ENCODE results near the gene CDK15.

GRCh38 chr2:201816657-201817575 is 10.6 kb downstream of the CDK15 start:
- TF ChIP-seq ZNF274 (IDR thresholded peaks at IDR 0.05; ENCODE audit: low read length) (no peak), ZNF274 (tag by site-specific recombination; IDR thresholded peaks at IDR 0.05; ENCODE audit: borderline replicate concordance) (no peak), CTCF (tag by site-specific recombination; IDR thresholded peaks at IDR 0.05) (no peak), ZBTB8A (tag by site-specific recombination; IDR thresholded peaks at IDR 0.05) (no peak), ZBTB21 (tag by site-specific recombination; IDR thresholded peaks at IDR 0.05) (no peak), ZNF530 (tag by site-specific recombination; IDR thresholded peaks at IDR 0.05; ENCODE audit: low read depth) (no peak), ZNF391 (tag by site-specific recombination; IDR thresholded peaks at IDR 0.05; ENCODE audit: borderline replicate concordance, low read depth) (no peak), ZNF701 (tag by site-specific recombination; IDR thresholded peaks at IDR 0.05) (no peak), GLIS1 (tag by site-specific recombination; IDR thresholded peaks at IDR 0.05) (no peak)

Measured in HEK293 (cell line).